Suprapubic skin (tissue), 4 donors: ENCODE results near the gene ZNF12. TPM values are rescaled to one million over a fixed set of nuclear protein-coding genes. Genes with fewer than 3 reads are reported as not detected.

Source experiments
- DNase-seq, 2 donors: peaks; one replicate each; pipeline ENCODE4 v3.0.0-alpha.2; 2019; ENCODE audit warnings: low spot score in 2 of 2
- H3K27ac ChIP-seq: fragments of 200-600 bp; sonication (generic); one replicate; pipeline ENCODE4 v1.5.1; 2019
- H3K27me3 ChIP-seq: fragments of 200-600 bp; sonication (generic); one replicate; pipeline ENCODE4 v1.5.1; 2019
- H3K36me3 ChIP-seq: fragments of 200-600 bp; sonication (generic); one replicate; pipeline ENCODE4 v1.5.1; 2019
- H3K4me1 ChIP-seq: fragments of 200-600 bp; sonication (generic); one replicate; pipeline ENCODE4 v1.5.1; 2019
- H3K4me3 ChIP-seq: fragments of 200-600 bp; sonication (generic); one replicate; pipeline ENCODE4 v1.5.1; 2019; ENCODE audit warnings: mild to moderate bottlenecking
- H3K9me3 ChIP-seq: fragments of 200-600 bp; sonication (generic); one replicate; pipeline ENCODE4 v1.5.1; 2019
- EP300 ChIP-seq: sonication (generic); formaldehyde crosslinking; IDR thresholded peaks from one replicate; pipeline ENCODE4 v1.6.1; 2017; ENCODE audit warnings: antibody characterized with exemption
- POLR2A ChIP-seq, 2 donors: fragments of 450-650 bp; IDR thresholded peaks; one replicate each; pipeline ENCODE4 v1.6.1; 2017; ENCODE audit warnings: antibody characterized with exemption in 2 of 2, mild to moderate bottlenecking in 2 of 2, moderate library complexity in 2 of 2
- POLR2AphosphoS5 ChIP-seq, 3 donors: sonication (generic); formaldehyde crosslinking; IDR thresholded peaks; one replicate each; pipeline ENCODE4 v1.6.1; 2017; ENCODE audit warnings: antibody characterized with exemption in 3 of 3
- WGBS: methylation state at CpG from one replicate; pipeline ENCODE4 v1.1.5; 2018; 5-methylcytosine and 5-hydroxymethylcytosine counted together
- total RNA-seq, 4 donors: library from RNA; depleted of rRNA; stranded (reverse); fragments of >200 nt; gene quantifications; one replicate each; pipeline ENCODE4 v1.1.0, GENCODE V29; 2016
- TF ChIP-seq, protein P1 (sequence below), 2 donors: fragments of 200-600 bp in 1 of 2; fragments of 450-650 bp in 1 of 2; sonication (generic) in 1 of 2; IDR thresholded peaks; one replicate each; pipeline ENCODE4 v1.5.1; 2016 to 2019; ENCODE audit warnings: antibody characterized with exemption in 2 of 2, mild to moderate bottlenecking in 1 of 2, moderate library complexity in 1 of 2

The ZNF12 gene
- total RNA-seq, 4 donors from 2014 or later, result 17.9 to 33.0 (median 19.0) TPM

DNA sequence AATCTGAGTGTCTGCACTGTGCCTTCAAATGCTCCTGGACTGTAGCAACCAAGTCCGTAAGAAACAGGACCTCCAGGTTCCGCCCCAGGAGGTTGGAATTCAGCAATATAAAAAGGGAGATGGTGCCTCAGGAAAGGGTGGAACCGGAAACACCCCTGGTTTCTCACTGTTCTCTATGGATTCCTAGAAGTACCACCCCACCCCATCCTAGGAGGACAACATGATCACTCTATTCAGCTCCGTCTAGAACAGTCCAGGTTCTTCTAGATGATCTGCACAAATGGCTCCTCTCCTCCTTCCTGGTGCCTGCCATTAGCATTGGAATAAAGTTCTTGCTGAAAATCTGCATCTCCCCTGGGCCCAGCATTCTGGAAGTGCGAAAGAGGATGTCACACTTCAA, 7.6 kb upstream of the ZNF12 start:
- H3K27ac ChIP-seq, result no peak overlapping the region
- H3K4me3 ChIP-seq, result no peak overlapping the region
- H3K9me3 ChIP-seq, result no peaks in the 10 kb centered on the region
- DNase-seq, result no peak
- H3K4me1 ChIP-seq, result no peaks in the 10 kb centered on the region
- no peak for TF ChIP-seq POLR2AphosphoS5 (IDR thresholded peaks at IDR 0.05)
- H3K36me3 ChIP-seq, result no peaks in the 10 kb centered on the region
- WGBS, result 79% methylated on average over 5 of the region's 5 CpGs
- H3K27me3 ChIP-seq, result peaks cover 18% of the 10 kb centered on the region

DNA sequence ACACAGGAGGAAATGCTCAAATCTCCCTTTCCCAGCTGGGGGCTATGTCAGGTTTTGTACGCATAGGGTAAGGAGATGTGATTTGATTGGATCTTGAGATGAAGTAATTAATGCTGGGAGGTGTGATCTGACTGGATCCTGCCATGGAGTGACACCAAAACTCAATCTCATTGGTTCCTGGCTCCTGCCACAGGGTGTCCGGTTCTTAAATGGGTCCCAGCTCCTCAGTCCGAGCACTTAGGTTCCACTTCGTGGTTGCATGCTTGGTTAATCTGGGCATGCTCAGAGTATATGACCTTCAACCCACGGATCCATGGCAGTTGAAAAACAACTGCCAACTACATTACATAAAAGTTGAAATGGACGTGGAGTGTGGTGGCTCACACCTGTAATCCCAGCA, 3.1 kb upstream of the ZNF12 start:
- no peak overlapping the region for H3K4me3 ChIP-seq
- peaks cover 17% of the 10 kb centered on the region for H3K4me1 ChIP-seq
- DNase-seq, result no peak
- TF ChIP-seq, protein P1, sequence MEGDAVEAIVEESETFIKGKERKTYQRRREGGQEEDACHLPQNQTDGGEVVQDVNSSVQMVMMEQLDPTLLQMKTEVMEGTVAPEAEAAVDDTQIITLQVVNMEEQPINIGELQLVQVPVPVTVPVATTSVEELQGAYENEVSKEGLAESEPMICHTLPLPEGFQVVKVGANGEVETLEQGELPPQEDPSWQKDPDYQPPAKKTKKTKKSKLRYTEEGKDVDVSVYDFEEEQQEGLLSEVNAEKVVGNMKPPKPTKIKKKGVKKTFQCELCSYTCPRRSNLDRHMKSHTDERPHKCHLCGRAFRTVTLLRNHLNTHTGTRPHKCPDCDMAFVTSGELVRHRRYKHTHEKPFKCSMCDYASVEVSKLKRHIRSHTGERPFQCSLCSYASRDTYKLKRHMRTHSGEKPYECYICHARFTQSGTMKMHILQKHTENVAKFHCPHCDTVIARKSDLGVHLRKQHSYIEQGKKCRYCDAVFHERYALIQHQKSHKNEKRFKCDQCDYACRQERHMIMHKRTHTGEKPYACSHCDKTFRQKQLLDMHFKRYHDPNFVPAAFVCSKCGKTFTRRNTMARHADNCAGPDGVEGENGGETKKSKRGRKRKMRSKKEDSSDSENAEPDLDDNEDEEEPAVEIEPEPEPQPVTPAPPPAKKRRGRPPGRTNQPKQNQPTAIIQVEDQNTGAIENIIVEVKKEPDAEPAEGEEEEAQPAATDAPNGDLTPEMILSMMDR (IDR thresholded peaks at IDR 0.05), result no peak
- TF ChIP-seq EP300 (no peak), POLR2A (IDR thresholded peaks at IDR 0.05) (no peak), POLR2AphosphoS5 (IDR thresholded peaks at IDR 0.05) (no peak)
- 95% methylated on average over 6 of the region's 6 CpGs for WGBS
- H3K27ac ChIP-seq, result no peak overlapping the region
- no peaks in the 10 kb centered on the region for H3K9me3 ChIP-seq
- H3K36me3 ChIP-seq, result no peaks in the 10 kb centered on the region
- no peaks in the 10 kb centered on the region for H3K27me3 ChIP-seq

DNA sequence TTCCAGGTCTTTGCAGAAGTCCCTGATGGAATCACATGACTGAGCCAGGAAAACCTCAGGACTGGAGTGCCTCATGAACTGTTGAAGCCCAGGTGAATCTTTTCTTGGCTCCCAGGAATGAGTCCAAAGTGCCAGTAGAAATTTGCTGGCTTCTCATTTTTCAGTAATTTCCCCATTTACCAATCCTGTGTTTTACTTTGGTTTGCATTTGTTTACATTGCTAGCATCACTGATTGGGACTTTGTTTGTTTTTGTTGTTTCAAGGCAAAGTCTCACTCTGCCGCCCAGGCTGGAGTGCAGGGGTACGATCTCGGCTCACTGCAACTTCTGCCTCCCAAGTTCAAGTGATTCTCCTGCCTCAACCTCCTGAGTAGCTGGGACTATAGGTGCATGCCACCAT, 1.6 kb upstream of the ZNF12 start:
- Histone ChIP-seq H3K9me3 (no peaks in the 10 kb centered on the region), H3K27ac (no peak overlapping the region), H3K4me1 (peaks cover 24% of the 10 kb centered on the region), H3K4me3 (no peak overlapping the region), H3K36me3 (peaks cover 10% of the 10 kb centered on the region), H3K27me3 (no peaks in the 10 kb centered on the region)
- TF ChIP-seq EP300, result no peak
- TF ChIP-seq POLR2AphosphoS5 (IDR thresholded peaks at IDR 0.05), result no peak
- TF ChIP-seq POLR2A (IDR thresholded peaks at IDR 0.05), result no peak
- TF ChIP-seq, protein P1 (IDR thresholded peaks at IDR 0.05), result no peak
- 98% methylated on average over 3 of the region's 3 CpGs for WGBS
- no peak for DNase-seq

DNA sequence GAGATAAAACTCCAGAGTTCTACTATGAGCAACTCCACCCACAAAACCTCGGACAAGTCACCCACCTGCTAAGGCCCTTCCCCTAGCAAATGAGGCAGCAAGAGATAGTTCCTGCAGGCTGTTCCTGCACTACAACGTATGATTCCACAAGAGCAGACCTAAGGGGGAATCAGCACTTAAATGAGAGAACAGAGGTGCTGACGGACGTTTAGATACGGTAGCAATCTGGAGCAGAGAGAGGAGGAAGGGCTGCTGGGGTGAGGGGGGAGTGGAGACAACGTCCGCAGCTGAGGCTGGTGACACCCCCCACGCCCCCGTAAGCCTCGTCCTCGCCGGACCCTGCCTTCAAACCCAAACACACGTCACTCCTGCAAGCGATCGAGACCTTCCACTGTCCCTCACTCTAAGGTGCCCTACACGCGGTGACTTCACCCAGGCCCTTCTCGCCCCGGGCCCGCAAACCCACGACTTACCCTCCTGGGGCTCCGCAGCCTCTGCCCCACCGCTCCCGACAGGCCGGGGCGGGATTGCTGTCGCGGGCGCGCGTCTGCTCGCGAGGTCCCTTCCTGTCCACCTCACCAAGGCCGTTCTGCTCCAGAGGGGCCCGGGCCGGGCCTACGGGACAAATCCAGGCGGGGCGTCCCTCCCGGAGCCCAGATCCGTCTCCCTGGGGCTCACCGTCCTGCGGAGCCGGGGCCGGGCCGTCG, 635 bp downstream of the ZNF12 start:
- Histone ChIP-seq H3K27me3 (no peaks in the 10 kb centered on the region), H3K9me3 (no peaks in the 10 kb centered on the region), H3K4me1 (peaks cover 27% of the 10 kb centered on the region), H3K27ac (peak overlapping the region; percentile 84), H3K4me3 (peak overlapping the region; percentile 78), H3K36me3 (peaks cover 22% of the 10 kb centered on the region)
- under 1% methylated on average over 32 of the region's 47 CpGs for WGBS
- peak in 1 of 2 donors; percentile 69 for DNase-seq
- TF ChIP-seq EP300 (no peak), POLR2AphosphoS5 (IDR thresholded peaks at IDR 0.05) (no peak), POLR2A (IDR thresholded peaks at IDR 0.05) (no peak)
- TF ChIP-seq, protein P1 (IDR thresholded peaks at IDR 0.05), result no peak

DNA sequence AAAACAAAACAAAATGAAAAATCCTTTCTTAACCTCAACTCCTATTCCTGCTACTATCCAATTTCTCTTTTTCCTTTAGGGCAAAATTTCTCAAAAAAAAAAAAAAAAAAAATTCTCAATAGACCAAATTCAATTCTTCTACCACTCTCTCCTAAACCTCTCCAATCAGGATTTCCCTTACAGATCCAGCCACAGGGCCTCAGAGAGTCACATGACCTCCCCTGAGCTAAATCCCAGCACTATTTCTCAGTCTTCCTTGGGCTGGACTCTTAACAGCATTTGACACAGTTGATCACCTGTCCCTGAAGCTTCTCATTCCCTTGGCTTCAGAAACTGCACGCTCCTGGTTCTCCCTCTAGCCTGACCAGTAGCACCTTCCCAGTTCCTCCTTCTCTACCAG, 4.9 kb downstream of the ZNF12 start:
- peaks cover 65% of the 10 kb centered on the region for H3K36me3 ChIP-seq
- no peak for DNase-seq
- no peak overlapping the region for H3K27ac ChIP-seq
- peaks cover 23% of the 10 kb centered on the region for H3K4me1 ChIP-seq
- no peaks in the 10 kb centered on the region for H3K27me3 ChIP-seq
- 97% methylated on average over 1 of the region's 1 CpG for WGBS
- TF ChIP-seq POLR2AphosphoS5 (IDR thresholded peaks at IDR 0.05) (no peak), POLR2A (IDR thresholded peaks at IDR 0.05) (no peak), EP300 (no peak)
- TF ChIP-seq, protein P1 (IDR thresholded peaks at IDR 0.05), result no peak
- H3K9me3 ChIP-seq, result peaks cover 9% of the 10 kb centered on the region
- no peak overlapping the region for H3K4me3 ChIP-seq
